Small intestine (tissue), 7 donors: Measurements from ENCODE around the gene USP35. TPM values are rescaled to one million over a fixed set of nuclear protein-coding genes. Genes with fewer than 3 reads are reported as not detected.

Source experiments
- DNase-seq, 2 donors: peaks; one replicate each; pipeline versions ENCODE4 v3.0.0 to v3.0.0-alpha.2; 2013
- FAIRE-seq: peaks from 2 replicates; lab custom pipeline; 2012; peaks lifted over from hg19 to GRCh38; lab: Jason Lieb, UNC
- H3K27ac ChIP-seq, 3 donors: one replicate each; pipeline ENCODE4 v1.5.1; 2013; ENCODE audit warnings: low read length in 2 of 3, mild to moderate bottlenecking in 2 of 3, control low read depth in 1 of 3, inconsistent platforms in 1 of 3, low read depth in 1 of 3, moderate library complexity in 1 of 3
- H3K27me3 ChIP-seq, 3 donors: one replicate each; pipeline ENCODE4 v1.6.1; 2013; ENCODE audit warnings: low read length in 3 of 3, inconsistent platforms in 1 of 3; ENCODE audit not compliant: control insufficient read depth in 3 of 3, insufficient read depth in 3 of 3
- H3K36me3 ChIP-seq, 3 donors: one replicate each; pipeline ENCODE4 v1.6.1; 2013; ENCODE audit warnings: low read length in 3 of 3, inconsistent platforms in 1 of 3, low read depth in 1 of 3, mild to moderate bottlenecking in 1 of 3, moderate library complexity in 1 of 3; ENCODE audit not compliant: control insufficient read depth in 3 of 3, insufficient read depth in 2 of 3
- H3K4me1 ChIP-seq, 3 donors: one replicate each; pipeline ENCODE4 v1.6.1; 2013; ENCODE audit warnings: low read length in 2 of 3, inconsistent platforms in 1 of 3, low read depth in 1 of 3, mild to moderate bottlenecking in 1 of 3, moderate library complexity in 1 of 3; ENCODE audit not compliant: control insufficient read depth in 3 of 3, insufficient read depth in 2 of 3
- H3K4me3 ChIP-seq, 3 donors: one replicate each; pipeline ENCODE4 v1.5.1; 2013; ENCODE audit warnings: low read length in 3 of 3, control low read depth in 1 of 3, inconsistent platforms in 1 of 3, low read depth in 1 of 3, mild to moderate bottlenecking in 1 of 3, moderate library complexity in 1 of 3
- H3K9me3 ChIP-seq, 2 donors: one replicate each; pipeline ENCODE4 v1.6.1; 2013; ENCODE audit warnings: low read depth in 1 of 2, low read length in 1 of 2; ENCODE audit not compliant: control insufficient read depth in 2 of 2, insufficient read depth in 1 of 2
- WGBS, 3 donors: extraction: QIAGEN DNeasy Blood & Tissue Kit; methylation state at CpG; one replicate each; pipeline ENCODE4 v1.1.7; 2013; 5-methylcytosine and 5-hydroxymethylcytosine counted together
- polyA plus RNA-seq, 4 donors: library from polyadenylated mRNA; stranded (reverse) in 3 of 4; unstranded in 1 of 4; fragments of 200-250 nt in 3 of 4; fragments of 120-200 nt in 1 of 4; gene quantifications; one replicate each; pipeline versions ENCODE4 v1.2.1 to v1.2.3, GENCODE V29; 2013
- donor health status: healthy with polysubstance abuse.
- donor health status: control.
- donor health status: control.
- donor health status: Bipolar disorder and iron deficiency.
- donor health status: healthy.

The USP35 gene
- polyA plus RNA-seq, 4 donors = 1.7 to 7.8 (median 3.5) TPM

DNA sequence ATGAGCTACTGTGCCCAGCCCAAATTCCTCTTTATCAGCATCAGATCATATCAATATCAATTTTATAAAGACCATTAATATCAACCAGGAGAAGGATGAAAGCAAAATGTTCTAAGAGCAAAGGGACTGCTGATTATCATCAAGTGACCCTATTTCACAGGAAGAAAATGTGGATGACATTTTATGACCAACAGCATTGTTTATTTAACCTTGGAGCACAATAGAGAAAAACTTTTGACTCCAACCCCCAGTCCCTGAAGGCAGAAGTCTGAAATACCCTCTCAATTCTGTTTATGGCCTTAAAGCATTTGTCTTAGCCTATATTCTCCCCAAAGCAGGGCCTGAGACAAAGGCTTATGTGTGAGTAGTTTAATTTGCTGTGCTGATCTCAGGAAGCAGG is 38.0 kb upstream of the USP35 start:
- Histone ChIP-seq H3K4me3 (no peak overlapping the region), H3K4me1 (no peaks in the 10 kb centered on the region), H3K27me3 (no peaks in the 10 kb centered on the region), H3K27ac (no peak overlapping the region), H3K9me3 (no peaks in the 10 kb centered on the region), H3K36me3 (peaks cover 0 to 2% (median 0%) of the 10 kb centered on the region in 3 donors)
- DNase-seq = no peak
- FAIRE-seq = no peak

DNA sequence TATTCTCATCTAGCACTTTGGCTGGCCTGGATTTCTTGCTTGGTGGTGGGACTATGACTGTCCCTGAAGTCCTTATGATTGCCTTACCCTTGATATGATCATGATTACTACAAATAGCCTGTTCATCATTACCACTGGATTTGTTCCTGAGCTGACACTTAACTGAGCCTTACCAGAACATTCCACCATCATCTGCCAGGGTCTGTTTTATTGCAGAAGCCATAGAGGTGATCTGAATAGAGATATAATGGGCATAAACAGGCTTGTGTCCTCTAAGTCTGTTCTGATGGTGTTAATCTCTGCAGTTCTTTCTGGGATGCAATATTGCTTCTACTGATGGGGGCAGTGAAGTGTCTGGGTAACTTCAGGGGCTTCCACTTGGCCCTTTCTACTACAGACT is 36.9 kb upstream of the USP35 start:
- H3K27ac ChIP-seq = no peak overlapping the region
- H3K4me1 ChIP-seq = no peaks in the 10 kb centered on the region
- H3K27me3 ChIP-seq = no peaks in the 10 kb centered on the region
- H3K4me3 ChIP-seq = no peak overlapping the region
- H3K36me3 ChIP-seq = peaks cover 0 to 4% (median 0%) of the 10 kb centered on the region in 3 donors
- FAIRE-seq (no peak), DNase-seq (no peak)
- H3K9me3 ChIP-seq = no peaks in the 10 kb centered on the region

DNA sequence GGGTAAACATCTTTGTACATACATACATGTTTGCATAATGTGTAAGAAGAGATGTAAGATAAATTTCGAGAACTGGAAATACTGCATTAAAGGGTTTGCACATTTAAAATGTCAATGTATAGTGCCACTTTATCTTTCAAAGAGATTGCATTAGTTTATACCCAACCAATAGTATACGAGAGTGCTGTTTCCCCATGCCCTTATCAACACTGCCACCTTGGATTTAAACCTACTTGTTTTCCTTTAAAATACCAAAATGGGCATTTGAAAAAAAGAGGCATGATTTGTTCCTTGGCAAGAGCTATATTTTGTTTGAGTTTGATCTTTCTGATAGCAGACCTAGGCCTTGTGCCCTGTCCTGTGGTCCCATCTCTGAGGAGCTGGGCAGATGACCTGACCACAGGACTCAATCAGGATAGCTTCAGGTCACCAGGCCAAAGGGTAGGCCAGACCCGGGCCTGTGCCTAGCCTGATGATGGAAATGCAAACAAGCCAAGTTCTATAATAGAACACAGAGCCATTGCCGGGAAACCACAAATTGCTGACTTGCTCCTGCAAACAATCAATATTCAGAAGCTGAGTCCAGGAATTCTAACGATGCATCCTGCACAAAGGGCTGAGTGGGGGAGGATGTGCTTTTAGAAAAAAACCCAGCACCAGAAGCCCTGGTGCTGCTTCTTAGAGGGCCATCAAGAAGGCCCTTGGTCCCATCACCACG is 32.4 kb upstream of the USP35 start:
- Histone ChIP-seq H3K36me3 (peaks cover 0 to 2% (median 0%) of the 10 kb centered on the region in 3 donors), H3K9me3 (no peaks in the 10 kb centered on the region), H3K27ac (no peak overlapping the region), H3K4me3 (no peak overlapping the region), H3K4me1 (no peaks in the 10 kb centered on the region), H3K27me3 (no peaks in the 10 kb centered on the region)
- DNase-seq (no peak), FAIRE-seq (no peak)
- 58 to 69% (median 62%) methylated on average over 6 of the region's 6 CpGs for WGBS, 3 donors

DNA sequence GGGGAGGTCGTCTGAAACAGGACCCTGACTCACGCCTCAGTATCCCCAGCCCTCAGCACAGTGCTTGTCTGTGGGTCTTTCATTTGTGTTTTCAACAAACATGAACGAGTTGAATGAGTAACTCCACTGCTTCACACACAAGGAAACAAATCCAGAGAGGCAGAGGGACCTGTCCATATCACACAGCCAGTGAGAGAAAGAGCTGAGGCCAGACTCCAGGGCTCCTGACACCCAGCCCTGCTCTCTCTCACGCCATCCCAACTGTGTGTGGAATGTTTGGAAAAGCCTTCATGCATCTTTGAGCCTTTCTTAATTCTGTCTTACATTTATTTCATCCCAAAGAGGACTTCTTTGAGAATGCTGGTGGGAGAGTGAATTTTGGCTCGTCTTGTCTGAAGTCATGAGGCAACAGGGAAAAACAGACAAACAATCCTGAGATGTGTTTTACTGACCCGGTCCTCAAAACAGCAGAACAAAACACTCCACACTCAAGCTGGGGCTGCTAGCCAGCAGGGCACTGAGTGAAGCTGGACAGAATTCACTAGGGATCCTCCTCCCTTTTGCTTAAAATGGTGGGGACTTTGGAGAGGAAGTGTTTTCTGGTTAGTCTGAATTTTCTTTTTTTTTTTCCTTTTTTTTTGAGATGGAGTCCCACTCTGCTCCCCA is 29.6 kb upstream of the USP35 start:
- DNase-seq (no peak), FAIRE-seq (no peak)
- Histone ChIP-seq H3K4me3 (no peak overlapping the region), H3K36me3 (peaks cover 0 to 2% (median 0%) of the 10 kb centered on the region in 3 donors), H3K9me3 (peaks cover 0 to under 1% of the 10 kb centered on the region in 2 donors), H3K4me1 (no peaks in the 10 kb centered on the region), H3K27me3 (no peaks in the 10 kb centered on the region), H3K27ac (no peak overlapping the region)
- 67 to 76% (median 69%) methylated on average over 6 of the region's 6 CpGs for WGBS, 3 donors

DNA sequence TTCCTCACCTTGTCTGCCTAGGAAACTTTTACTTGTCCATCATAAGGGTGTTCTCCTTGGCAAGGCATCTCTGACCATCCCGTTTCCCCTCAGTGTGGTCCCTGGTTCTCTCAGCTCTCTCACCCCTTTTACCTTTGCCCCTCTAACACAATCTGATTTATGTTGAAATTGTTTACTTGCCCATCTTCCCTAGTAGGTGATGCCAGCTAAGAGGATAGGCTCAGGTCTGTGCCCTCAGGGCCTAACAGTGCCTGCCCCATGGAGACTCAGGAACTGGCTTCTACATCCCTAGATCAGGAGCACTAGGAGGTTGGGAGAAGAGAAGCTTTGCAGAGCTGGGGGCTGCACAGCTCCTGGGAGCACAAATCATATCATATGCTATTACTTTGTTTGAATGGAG is 28.2 kb upstream of the USP35 start:
- no peaks in the 10 kb centered on the region for H3K4me1 ChIP-seq
- DNase-seq = no peak
- H3K36me3 ChIP-seq = peaks cover 0 to 2% (median 0%) of the 10 kb centered on the region in 3 donors
- H3K4me3 ChIP-seq = no peak overlapping the region
- WGBS, 3 donors = 75 to 93% (median 79%) methylated on average over 1 of the region's 1 CpG
- no peak for FAIRE-seq
- H3K27me3 ChIP-seq = no peaks in the 10 kb centered on the region
- peaks cover 0 to 5% of the 10 kb centered on the region in 2 donors for H3K9me3 ChIP-seq
- no peak overlapping the region for H3K27ac ChIP-seq

DNA sequence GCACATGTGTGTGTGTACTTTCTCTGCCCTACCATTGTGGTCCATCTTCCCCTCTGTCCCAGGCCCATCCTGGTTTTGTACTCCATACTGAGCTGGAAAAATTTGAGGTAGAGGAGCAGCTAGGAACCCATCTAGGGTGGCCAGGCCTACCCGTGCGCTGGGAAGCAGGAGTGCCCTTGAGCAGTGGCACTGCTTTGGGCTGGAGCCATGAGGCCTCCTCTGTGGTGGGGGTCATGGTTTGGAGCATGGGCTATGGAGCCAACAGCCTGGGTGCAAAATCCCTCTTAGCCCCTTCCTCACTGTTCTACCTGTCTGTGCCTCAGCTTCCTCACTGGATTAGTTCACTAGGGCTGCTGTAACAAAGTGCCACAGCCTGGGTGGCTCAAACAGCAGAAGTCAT is 27.4 kb upstream of the USP35 start:
- Histone ChIP-seq H3K4me3 (no peak overlapping the region), H3K4me1 (no peaks in the 10 kb centered on the region), H3K27ac (no peak overlapping the region), H3K27me3 (no peaks in the 10 kb centered on the region), H3K9me3 (peaks cover 0 to 5% of the 10 kb centered on the region in 2 donors), H3K36me3 (peaks cover 0 to 2% (median 0%) of the 10 kb centered on the region in 3 donors)
- no peak for FAIRE-seq
- DNase-seq = no peak
- 74 to 95% (median 86%) methylated on average over 2 of the region's 2 CpGs for WGBS, 3 donors

DNA sequence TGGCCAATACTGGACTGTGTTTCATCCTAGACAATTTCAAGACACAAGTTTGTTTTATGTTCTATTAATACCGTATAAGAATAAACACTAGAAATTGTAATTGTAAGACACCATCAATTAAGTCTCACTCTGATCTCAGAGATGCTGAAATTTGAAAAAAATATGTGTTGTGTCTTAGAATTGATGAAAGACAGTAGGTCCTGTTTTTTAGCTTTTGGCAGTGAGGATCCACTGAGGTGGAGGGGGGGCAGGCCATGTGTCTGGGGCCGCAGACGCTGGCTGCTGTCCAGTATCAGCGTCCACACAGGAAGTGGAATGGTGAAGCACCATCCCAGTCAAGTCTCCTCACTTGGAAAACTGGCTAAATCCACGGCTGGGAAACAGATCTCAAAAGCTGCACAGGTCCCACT is 26.8 kb upstream of the USP35 start:
- FAIRE-seq (no peak), DNase-seq (no peak)
- Histone ChIP-seq H3K9me3 (peaks cover 0 to 5% of the 10 kb centered on the region in 2 donors), H3K27me3 (no peaks in the 10 kb centered on the region), H3K27ac (no peak overlapping the region), H3K4me1 (no peaks in the 10 kb centered on the region), H3K36me3 (no peaks in the 10 kb centered on the region), H3K4me3 (no peak overlapping the region)
- WGBS, 3 donors = 50 to 81% (median 66%) methylated on average over 5 of the region's 5 CpGs

DNA sequence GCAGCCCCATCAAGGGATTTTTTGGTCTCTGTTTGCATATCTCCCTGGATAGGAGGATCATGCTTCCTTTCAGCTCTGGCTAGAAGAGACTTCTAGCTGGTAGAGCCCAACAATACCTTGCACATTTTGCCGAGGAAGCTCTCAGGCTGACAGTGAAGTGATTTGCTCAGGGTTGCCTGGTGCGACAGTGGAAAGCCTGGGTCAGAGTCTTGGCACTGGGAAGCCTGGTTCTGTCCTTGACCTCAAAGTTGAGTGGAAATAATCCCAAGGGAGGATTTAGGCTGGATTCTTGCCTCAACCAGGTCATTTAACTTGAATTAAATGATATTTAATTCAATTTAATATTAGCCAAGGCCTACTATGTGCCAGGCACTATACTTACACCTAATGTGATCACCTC is 24.9 kb upstream of the USP35 start:
- no peak overlapping the region for H3K27ac ChIP-seq
- H3K4me1 ChIP-seq = no peaks in the 10 kb centered on the region
- 70 to 79% (median 74%) methylated on average over 2 of the region's 2 CpGs for WGBS, 3 donors

More for the DNA sequence above, 24.9 kb upstream of the USP35 start:
- Histone ChIP-seq H3K4me3 (no peak overlapping the region), H3K27me3 (no peaks in the 10 kb centered on the region), H3K9me3 (peaks cover 0 to 7% of the 10 kb centered on the region in 2 donors), H3K36me3 (no peaks in the 10 kb centered on the region)
- no peak for FAIRE-seq
- no peak for DNase-seq
